ENCODE results near the gene HS3ST2. TPM values are rescaled to one million over a fixed set of nuclear protein-coding genes. Genes with fewer than 3 reads are reported as not detected.

Gene HS3ST2
- total RNA-seq, 2 donors from 2014 or later, result 0.26 to 0.33 TPM

GRCh38 chr16:22923491-22923890, 109.5 kb downstream of the HS3ST2 start:
- H3K27ac ChIP-seq, result no peak overlapping the region
- no peaks in the 10 kb centered on the region for H3K4me1 ChIP-seq
- no peak overlapping the region for H3K4me3 ChIP-seq
- TF ChIP-seq CTCF (IDR thresholded peaks at IDR 0.05), result no peak
- TF ChIP-seq POLR2A (IDR thresholded peaks at IDR 0.05), result no peak
- intact Hi-C loops (cut with DNase I), result no loop called here
- no peaks in the 10 kb centered on the region for H3K27me3 ChIP-seq
- 54 to 55% methylated on average over 3 of the region's 3 CpGs for WGBS, 2 donors
- no peaks in the 10 kb centered on the region for H3K36me3 ChIP-seq (replicated peaks in 1 of 2; ENCODE audit: insufficient read depth in 1 of 2, low read depth in 2 of 2)
- ATAC-seq, result no peak
- DNase-seq, result no peak
- no peaks in the 10 kb centered on the region for H3K9me3 ChIP-seq

GRCh38 chr16:22924492-22924891, 110.5 kb downstream of the HS3ST2 start:
- H3K27ac ChIP-seq, result no peak overlapping the region

DNA sequence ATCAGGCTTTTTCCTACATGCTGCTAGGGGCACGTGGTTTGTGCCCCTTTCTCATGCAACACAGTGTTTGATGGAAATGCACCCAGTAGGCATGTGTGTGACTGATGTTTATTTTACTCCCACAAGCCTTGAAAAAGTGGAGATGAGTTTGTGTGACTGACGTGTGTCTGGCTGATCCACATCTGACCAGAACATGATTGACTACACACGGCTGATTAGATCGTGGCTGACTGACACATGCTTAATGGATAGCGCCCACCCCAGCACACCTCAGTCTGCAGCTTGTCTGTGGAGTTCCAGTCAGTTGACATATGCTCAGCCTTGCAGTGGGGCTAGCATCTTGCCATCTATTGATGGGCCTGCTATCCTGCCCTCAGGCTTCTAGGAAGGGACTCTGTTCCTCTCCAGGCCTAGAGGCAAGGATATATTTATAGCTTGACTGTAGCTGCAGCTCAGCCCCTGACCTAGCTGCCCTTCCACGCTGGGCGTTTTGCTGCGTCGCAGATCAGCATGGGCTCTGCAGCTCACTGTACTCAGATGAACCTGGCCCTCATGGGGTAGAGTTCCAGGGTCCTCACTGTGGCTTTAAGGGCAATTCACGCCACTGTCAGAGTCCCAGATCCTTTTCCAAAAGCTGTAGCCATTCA, 112.3 kb downstream of the HS3ST2 start:
- no peak for ATAC-seq
- TF ChIP-seq CTCF (IDR thresholded peaks at IDR 0.05) (no peak), POLR2A (IDR thresholded peaks at IDR 0.05) (no peak)
- H3K27ac ChIP-seq, result no peak overlapping the region
- WGBS, 2 donors, result 54 to 56% methylated on average over 7 to 10 of the region's 10 CpGs
- no peaks in the 10 kb centered on the region for H3K9me3 ChIP-seq
- H3K4me3 ChIP-seq, result no peak overlapping the region
- no peak for DNase-seq
- no peaks in the 10 kb centered on the region for H3K36me3 ChIP-seq (replicated peaks in 1 of 2; ENCODE audit: insufficient read depth in 1 of 2, low read depth in 2 of 2)
- H3K4me1 ChIP-seq, result no peaks in the 10 kb centered on the region
- intact Hi-C loops (cut with DNase I), result no loop called here
- H3K27me3 ChIP-seq, result no peaks in the 10 kb centered on the region

More at GRCh38 chr16:22924492-22924891, 110.5 kb downstream of the HS3ST2 start:
- H3K27me3 ChIP-seq, result no peaks in the 10 kb centered on the region
- no peaks in the 10 kb centered on the region for H3K36me3 ChIP-seq (replicated peaks in 1 of 2; ENCODE audit: insufficient read depth in 1 of 2, low read depth in 2 of 2)
- no peaks in the 10 kb centered on the region for H3K9me3 ChIP-seq
- no peaks in the 10 kb centered on the region for H3K4me1 ChIP-seq
- DNase-seq, result peak in 3 of 4 donors; percentile 20 to 60 (median 30)
- WGBS, 2 donors, result 29 to 36% methylated on average over 5 of the region's 5 CpGs
- ATAC-seq, result no peak
- TF ChIP-seq POLR2A (IDR thresholded peaks at IDR 0.05) (no peak), CTCF (IDR thresholded peaks at IDR 0.05) (no peak)
- H3K4me3 ChIP-seq, result no peak overlapping the region
- intact Hi-C loops (cut with DNase I), result no loop called here

DNA sequence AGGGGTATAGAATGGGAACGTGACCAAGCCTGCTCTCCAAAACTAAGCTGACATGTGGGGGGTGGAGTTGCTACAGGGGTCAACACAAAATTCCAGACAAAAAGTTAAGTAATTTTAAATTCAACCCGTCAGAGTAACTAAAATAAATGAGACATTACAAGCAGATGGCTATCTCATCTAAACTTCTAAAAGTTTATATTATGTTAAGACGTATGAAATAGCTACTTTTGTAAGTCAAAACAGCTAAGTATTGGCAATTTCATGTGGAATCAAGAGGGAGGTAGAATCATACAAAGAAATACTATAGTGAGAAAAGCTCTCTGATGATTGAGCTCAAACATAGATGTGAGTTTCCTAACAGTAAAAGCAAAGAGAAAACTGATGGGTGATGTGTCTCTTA, 113.3 kb downstream of the HS3ST2 start:
- no peak overlapping the region for H3K27ac ChIP-seq

More for the DNA sequence above, 113.3 kb downstream of the HS3ST2 start:
- intact Hi-C loops (cut with DNase I), result no loop called here
- Histone ChIP-seq H3K4me3 (no peak overlapping the region), H3K36me3 (replicated peaks in 1 of 2; ENCODE audit: insufficient read depth in 1 of 2, low read depth in 2 of 2) (no peaks in the 10 kb centered on the region), H3K9me3 (no peaks in the 10 kb centered on the region), H3K27me3 (no peaks in the 10 kb centered on the region), H3K4me1 (no peaks in the 10 kb centered on the region)
- no peak for ATAC-seq
- no peak for DNase-seq
- TF ChIP-seq POLR2A (IDR thresholded peaks at IDR 0.05) (no peak), CTCF (IDR thresholded peaks at IDR 0.05) (no peak)
- WGBS, 2 donors, result 22 to 35% methylated on average over 3 of the region's 3 CpGs

All from body of pancreas (tissue), 4 donors.